ENCODE measurements around the gene POU2AF1.

- TF ChIP-seq POLR2A (IDR thresholded peaks at IDR 0.05) (no peak), POLR2AphosphoS5 (IDR thresholded peaks at IDR 0.05; ENCODE audit: insufficient read depth in 1 of 2, low read depth in 1 of 2) (no peak)
- TF ChIP-seq, protein P1, sequence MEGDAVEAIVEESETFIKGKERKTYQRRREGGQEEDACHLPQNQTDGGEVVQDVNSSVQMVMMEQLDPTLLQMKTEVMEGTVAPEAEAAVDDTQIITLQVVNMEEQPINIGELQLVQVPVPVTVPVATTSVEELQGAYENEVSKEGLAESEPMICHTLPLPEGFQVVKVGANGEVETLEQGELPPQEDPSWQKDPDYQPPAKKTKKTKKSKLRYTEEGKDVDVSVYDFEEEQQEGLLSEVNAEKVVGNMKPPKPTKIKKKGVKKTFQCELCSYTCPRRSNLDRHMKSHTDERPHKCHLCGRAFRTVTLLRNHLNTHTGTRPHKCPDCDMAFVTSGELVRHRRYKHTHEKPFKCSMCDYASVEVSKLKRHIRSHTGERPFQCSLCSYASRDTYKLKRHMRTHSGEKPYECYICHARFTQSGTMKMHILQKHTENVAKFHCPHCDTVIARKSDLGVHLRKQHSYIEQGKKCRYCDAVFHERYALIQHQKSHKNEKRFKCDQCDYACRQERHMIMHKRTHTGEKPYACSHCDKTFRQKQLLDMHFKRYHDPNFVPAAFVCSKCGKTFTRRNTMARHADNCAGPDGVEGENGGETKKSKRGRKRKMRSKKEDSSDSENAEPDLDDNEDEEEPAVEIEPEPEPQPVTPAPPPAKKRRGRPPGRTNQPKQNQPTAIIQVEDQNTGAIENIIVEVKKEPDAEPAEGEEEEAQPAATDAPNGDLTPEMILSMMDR (IDR thresholded peaks at IDR 0.05), result no peak
These were observed 43.5 kb downstream of the POU2AF1 start for GRCh38 chr11:111335549-111335948.

Data from vagina (tissue), 2 donors.